GM19043 (cell line): ENCODE data around the gene CTRB2.
"Not testable (repeated sequence)": the region's sequence is repeated elsewhere in the genome, so short reads cannot be mapped to it uniquely, and the experiment has no call there.

Source experiments
- ATAC-seq: cut with Tn5 transposase; IDR thresholded peaks from one replicate; pipeline ENCODE4 v1.9.1; 2021; ENCODE audit warnings: low read depth; ENCODE audit not compliant: unreplicated experiment

CTRB2 gene

DNA sequence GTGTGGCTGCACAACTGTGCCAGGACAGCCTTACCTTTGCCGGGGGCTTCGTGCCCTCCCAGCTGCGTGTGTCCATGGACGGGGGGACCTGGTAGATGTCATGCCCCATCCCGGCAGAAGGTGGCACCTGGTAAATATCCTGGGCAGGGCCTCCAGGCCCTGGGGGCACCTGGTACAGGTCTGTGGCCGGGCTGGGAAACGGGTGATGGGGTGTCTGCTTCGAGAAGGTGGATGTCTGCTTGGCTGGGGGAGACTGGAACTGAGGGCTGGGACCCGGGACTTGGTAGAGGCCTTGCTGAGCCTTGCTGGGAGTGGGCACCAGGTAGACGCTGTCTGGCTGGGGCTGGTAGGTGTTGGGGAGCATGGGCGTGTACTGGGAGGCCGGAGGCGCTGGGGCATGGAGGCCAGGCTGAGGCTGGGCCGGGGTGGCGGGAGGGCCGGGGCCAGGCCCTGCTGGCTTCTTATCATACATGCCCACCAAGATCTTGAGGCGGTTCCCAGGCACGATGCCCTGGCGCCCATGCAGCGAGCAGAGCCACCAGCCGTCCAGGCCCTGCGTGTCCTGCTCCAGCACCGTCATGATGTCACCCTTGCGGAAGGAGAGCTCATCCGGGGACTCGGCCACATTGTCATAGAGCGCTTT is 35.6 kb upstream of the CTRB2 start:
- ATAC-seq, result not testable (repeated sequence)

DNA sequence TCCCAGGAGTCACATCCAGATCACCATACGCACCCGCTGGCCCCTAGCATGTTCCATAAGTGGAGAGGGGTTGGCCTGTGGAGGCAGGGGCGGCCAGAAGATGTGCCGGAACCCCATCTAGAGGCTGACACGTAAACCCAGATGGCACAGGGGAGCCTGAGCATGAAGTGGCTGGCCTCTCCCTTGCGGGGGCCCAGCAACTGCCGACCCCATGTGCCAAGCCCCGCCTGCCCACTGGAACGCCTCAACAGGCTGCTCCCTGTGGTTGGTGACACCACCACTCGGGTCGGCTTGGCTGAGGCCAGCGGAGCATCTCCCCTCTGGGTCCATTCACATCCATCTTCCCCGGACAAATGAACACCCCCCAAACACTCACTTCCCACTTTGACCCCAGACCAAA is 35.0 kb upstream of the CTRB2 start:
- no peak for ATAC-seq

DNA sequence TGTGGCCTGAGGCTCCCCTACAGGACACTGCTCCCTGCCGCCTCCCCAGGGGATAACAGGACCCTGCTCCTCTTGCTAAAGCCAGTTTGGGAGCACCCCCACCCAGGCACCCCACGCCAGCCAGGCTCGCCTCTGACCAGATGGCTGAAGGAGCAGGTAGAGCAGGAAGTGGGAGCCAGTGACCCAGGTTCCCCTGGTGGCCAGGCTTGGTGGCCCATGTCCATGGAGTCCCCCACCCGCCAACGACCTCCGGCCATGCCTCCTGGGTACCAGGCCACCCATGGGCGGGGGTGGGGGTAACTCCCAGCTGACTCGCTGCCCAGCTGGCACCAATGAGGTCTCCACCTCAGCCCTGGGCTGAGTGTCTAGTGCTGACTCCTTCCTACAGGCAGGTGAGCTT is 34.5 kb upstream of the CTRB2 start:
- ATAC-seq, result no peak

DNA sequence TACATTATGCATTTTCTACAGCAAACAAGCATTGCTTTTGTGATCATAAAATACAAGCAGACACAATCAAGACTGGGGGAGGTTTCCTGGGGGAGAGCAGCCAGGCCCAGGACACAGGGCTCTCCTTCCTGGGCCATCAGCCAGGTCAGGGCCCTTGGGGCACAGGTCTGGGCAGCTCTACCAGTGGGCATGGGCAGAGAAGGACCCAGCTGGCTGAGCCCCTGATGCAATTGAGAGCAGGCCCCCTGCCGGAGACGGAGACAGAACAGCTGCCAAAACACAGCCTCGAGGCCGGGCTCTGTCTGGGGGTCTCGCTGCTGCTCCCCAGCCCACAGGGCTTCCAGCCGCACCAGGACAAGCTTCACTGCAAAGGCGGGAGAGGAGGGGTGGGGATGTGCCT is 33.7 kb upstream of the CTRB2 start:
- ATAC-seq, result not testable (repeated sequence)

DNA sequence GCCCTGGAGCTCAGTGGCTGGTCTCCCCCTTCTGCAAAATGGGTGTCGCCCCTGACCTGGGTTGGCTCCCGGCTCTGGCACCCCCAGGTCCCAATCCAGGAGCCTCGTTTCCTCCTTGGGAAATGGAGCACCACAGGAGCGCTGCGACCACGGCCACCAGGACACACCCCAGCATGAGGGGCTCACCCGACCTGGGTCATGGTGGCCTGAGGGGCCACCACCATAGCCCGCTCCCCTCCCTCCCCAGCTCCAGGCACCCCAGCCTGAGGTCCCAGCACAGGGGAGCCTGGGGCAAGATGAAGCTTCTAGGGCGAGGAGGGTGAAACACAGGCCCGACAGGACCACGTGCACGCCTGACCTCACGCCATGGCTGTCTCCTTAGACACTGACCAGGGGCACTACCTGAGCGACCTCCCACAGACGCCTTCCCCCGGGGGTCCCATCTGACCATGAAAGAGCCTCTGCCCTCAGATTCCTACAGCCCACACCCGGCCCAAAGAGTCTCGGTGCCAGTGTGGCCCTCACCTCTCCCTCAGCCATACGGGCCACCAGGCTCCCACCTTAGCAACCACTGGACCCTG is 32.7 kb upstream of the CTRB2 start:
- no peak for ATAC-seq

DNA sequence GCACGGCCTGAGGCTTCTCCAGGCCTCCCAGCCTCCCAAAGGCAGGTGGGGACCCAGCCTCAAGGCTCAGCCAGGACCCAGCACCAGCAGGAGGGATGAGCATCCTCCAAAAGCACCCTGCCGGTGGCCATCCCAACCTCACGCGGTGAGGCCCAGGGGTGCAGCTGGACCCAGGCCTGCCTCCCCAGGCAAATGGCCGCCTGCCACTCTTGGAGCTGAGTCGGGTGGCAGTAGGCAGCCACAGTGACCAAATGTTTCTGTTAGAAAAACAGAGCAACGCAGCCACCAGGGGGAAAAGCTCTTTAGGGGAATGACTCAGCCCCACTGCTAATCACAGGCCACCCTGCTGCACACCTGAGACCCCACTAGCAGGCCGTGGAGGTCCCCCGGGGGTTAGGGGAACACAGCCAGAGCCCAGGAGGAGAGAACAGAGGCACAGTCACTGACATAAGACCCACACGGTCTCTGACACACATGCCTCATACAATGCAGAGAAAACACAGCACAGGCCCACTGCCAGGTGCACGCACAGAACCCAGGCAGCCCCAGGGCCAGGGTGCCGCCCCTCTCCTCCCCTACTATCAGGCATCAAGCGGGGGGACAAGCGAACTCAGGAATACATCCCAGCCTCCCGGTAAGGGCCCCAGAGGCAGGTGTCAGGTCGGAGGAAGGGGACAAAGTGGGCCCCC is 32.0 kb upstream of the CTRB2 start:
- no peak for ATAC-seq

DNA sequence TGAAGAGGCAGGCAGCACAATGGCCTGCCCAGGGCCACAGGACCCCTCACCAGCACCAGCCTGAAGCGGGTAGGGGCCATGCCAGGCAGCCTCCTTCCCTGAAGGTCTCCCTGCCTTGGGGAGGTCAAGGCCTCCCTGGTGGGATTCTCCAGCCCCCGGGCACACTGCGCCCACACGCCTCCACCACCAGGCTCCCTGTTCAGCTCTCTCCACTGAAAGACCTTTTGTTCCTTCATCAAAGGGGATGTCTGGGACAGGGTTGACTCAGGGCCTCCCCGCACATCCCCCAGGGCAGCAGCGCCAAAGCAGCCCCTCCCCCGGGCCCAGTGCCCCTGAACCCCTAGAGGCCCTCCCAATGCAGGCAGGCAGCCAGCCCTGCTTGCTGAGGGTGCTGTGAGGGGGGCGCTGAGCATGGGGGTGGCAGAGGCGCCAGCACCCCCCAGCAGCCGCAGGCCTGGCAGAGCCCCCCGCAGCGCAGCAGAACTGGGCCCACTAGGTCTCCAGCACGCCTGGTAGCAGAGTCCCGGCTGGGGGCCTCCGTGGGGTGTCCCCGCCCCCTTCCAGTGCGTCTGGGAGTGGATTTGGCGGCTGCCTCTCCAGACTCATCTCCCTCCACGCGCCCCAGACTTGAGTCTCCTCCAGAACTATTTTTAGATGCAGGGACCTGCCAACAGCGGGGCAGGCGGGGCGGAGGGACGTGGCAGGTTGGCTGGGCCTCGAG is 31.3 kb upstream of the CTRB2 start:
- no peak for ATAC-seq

DNA sequence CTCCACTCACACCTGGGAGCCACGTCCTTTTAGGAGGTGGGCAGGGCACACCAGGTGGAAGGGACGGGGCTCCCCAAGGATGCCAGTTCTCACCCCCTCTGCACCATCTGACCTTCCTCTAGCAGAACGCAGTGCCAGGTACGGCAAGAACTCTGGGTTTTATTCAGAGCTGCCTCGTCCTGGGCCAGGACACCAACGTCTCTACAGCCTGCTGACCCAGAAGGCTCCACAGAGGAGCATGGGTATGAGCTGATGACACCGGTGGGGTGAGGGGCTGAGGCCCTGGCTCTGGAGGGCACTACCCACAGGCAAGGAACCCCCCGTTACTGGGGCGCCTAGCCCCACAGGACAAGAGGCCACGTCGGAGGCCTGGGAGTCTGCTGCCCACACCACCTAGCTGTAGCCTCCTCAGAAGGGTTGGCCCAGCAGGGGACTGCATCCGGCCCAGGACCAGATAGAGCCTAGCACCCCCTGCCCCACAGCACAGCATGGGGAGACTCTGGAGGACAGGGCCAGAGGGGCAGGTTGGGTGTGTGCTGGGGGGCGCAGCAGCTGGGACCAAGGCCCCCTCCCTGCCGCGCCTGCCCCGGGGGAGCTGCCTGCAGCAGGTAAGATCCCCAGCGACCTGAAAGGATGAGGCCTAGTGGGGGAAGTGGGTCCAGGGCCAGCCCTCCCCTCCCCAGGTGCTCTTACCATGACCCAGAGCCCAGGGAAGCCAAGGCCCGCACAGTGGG is 30.6 kb upstream of the CTRB2 start:
- ATAC-seq, result no peak

DNA sequence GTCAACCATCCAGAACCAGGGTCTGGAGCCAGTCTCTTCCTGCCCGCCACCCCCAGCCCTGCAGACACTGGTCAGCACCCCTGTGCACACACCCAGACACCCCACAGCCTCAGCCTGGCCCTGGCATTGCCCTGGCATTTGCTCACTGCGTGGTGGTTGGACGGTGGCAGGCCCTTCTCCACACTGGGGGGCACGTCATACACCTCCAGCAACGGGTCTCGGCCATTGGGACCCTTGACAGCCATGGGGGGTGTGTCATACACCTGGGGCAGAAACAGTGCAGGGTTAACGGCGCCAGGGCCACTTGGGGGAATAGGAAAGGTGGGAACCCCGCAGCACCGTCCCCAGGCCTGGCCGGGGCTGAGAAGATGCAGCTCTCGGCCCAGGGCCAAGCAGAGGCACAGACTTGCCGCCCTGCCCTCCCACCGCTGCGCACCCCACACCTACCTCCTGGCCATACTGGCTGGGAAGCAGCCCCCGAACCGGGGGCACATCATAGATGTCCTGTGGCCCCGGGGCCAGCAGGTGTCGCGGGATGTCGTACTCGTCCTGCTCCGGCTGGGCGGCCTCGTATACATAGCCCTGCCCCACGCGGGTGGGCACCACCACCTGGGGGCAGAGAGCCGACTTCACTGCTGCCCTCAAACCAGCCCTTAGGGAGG is 29.9 kb upstream of the CTRB2 start:
- no peak for ATAC-seq

DNA sequence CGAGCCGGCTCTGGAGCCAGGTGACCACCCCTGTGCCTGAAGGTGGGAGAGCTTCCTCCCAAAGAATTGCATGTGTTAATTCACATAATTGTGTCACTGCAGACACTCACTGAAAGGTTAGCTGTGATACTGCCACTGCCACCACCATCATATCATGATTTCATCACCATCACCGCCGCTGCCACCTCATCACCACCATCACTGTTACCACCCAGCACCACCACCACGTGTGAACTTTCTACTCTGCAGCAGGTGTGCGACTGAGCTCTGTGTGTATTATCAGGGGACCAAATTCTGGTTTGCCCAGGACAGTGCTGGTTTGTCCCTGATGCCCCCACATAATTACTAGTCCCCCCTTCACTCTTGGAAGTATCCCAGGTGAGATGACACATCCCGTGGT is 29.3 kb upstream of the CTRB2 start:
- no peak for ATAC-seq

DNA sequence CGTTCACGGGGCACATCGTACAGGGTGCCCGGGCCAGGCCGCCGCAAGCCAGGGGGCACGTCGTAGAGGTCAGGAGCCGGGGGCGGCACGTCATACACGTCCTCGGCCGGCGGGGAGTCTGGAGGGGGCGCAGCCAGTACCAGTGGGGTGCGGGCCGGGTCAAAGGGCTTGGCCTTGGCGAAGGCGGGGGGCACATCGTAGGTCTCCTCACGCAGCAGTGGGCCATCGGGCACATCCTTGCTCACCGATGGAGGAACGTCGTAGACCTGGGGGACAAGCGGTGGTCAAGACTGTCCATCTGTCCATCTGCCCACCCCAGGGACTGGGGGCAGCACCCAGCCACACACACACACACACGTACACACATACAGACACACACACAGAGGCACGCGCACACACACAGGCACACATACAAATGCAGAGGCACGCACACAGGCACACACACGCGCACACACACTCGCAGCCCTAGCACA is 28.8 kb upstream of the CTRB2 start:
- no peak for ATAC-seq

DNA sequence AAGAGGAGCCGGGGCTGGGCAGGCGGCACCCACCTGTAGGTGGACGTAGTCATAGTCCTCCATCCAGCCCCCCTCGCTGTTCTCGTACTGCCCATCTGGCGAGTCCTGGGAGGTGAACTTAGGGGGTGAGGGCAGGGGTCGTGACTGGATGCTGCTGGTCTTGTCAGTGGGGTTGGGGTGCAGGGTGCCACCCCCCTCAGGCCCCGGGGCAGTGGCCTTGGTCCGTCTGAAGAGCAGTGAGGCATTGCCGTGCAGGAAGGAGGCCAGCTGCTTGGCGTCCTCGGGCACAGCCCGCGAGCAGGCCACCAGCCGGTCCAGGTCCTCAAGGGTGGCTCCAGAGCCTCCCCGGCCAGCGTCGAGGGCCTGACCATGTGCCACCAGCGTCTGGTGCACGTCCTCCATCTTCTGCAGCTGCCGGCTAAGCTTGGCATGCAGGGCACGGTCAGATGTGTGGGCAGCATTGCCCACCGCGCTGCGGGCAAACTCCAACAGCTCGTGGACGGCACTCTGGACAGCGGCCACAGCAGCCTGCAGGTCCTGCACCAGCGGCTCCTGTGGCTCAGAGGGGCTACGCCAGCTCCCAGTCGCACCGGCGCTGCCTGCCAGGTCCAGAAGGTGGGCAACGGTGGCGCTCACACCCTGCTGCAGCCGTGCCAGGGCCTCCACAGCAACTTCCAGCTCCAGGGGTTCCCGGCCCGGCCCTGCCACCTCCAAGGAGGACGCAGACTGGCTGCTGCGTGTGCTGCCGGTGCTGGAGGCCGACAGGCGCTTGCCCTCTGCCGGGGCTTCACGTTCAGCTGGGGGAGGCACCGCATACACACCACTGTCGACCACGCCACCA is 28.1 kb upstream of the CTRB2 start:
- no peak for ATAC-seq

DNA sequence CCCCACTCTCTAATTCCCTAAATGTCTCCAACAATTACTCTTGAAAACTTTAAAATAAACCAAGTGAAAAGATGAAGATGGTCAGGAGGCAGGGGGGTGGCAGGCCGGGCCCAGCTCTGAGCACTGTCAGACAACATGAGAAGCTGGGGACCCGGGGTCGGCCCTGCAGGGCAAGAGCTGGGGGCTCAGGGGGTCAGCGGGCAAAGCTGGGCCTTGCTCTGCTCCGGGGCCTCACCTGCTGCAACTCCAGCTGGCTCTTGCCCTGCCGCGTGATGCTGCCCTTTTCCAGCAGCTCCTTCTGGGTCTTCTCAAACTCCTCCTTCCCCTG is 26.6 kb upstream of the CTRB2 start:
- ATAC-seq, result no peak

DNA sequence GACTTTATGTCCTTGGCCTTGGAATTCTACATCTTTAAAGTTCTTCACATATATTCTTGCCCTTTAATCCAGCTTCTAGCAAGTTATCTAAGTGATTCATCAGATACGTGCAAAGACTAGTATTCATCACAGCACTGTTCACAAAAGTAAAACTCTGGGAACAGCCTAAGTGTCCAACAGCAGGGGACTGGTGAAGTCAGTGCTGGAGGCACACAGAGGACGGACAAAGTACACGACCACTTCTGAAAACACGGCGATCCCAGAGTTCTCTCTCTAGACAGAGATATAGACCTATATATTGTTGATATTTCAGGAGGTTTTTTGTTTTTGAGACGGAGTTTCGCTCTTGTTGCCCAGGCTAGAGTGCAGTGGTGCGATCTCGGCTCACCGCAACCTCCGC is 24.6 kb upstream of the CTRB2 start:
- no peak for ATAC-seq

DNA sequence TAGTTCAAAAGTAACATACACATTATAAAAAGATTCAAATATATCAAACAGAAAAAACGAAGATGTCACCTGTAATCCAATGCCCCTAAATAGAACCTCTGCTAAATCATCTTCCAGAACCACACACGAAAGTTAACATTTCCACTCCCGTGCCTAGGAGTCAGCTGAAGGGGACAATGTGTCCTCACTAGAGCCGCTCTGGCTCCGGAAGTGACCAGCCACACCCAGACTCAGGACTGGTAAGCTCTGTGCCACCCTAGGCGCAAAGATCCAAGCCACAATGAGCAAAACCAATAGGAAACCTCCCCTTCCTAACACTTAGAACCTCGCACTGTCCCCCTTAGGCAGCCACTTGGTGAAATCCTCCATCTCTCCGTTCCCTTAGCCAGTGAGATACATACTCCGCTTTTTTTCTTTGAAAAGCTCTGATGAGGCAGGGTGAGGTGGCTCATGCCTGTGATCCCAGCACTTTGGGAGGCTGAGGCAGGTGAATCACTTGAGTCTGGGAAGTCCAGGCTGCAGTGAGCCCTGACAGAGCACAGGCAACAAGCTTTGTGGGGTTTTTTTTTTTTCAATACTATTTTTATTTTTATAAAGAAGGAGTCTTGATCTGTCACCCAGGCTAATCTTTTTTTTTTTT is 23.6 kb upstream of the CTRB2 start:
- ATAC-seq, result no peak

DNA sequence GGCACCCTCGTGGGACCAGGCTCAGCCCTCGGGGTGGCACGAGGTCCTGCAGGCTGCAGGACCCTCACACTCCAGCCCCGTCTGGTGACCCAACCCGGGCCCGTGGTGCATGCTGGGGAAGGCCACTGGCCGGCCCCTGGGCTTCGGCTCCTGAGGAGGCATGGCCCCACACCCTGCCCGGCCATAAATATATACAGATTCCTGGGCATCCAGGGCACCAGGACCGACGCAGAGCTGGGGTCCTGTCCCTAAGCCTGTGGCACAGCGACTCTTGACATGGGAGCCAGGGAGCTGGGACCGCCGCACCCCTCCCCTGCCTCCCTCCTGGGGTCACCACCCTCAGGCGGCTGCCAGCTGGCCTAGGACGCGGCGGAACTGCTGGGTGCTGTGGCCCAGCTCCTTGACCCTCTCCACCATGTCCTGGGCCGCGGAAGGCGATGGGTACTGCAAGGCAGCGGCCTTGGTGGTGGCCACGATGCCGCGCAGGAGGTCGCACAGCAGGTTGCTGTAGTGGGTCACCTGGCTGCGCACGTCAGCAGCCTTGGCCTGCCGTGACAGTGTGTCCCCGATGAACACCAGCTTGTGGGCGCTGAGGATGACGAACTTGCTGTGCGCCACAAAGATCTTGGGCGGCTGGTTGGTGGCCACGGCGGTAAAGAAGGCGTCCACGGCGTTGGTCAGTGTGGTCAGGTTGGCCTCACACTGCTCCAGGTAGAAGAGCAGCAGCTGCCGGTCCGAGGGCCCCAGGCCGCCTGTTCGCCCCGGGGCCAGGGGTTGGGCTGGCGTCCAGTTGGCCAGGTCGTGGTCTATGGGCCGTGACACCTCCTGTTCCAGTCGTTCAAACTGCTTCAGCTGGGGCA is 22.4 kb upstream of the CTRB2 start:
- ATAC-seq, result no peak

DNA sequence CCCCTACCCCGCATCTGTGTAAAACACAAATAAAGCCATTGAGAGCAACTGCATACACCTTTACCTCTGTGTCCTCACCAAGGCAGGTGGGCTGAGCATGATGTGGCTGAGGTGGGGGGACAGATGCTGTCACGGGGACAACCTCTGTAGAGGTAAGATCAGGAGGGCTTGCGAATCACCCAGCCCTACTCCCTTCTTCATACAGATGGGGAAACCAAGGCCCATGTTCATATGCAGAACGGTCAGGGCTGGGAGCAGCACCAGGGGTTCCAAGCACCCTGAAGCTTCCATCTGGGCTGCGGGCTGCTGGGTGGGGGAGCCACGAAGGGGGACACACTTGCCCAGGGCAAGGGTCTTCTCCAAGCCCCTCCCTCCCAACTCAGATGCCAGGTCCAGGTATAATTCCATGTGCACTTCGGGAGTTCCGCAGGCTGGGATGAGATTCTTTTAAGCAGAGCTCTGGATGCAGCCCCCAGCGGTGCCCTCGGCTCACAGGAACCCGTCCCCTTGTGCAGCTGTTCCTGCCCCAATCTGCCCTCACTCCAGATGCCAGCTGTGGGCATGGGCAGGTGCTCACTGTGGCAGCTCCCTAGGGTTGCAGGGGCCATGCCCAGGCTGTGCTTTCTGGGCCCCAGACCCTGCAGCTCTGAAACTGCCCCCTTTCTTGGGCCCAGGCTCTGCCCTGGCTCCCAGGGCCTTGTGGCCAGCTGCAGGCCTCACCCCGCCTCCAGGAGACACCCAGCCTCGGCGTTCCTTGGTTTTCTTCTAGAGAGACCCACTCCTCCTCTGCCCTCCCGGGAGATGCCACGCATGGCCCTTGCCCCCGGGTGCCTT is 21.4 kb upstream of the CTRB2 start:
- ATAC-seq, result no peak
